ENCODE results near the gene CTNNA1.

DNA sequence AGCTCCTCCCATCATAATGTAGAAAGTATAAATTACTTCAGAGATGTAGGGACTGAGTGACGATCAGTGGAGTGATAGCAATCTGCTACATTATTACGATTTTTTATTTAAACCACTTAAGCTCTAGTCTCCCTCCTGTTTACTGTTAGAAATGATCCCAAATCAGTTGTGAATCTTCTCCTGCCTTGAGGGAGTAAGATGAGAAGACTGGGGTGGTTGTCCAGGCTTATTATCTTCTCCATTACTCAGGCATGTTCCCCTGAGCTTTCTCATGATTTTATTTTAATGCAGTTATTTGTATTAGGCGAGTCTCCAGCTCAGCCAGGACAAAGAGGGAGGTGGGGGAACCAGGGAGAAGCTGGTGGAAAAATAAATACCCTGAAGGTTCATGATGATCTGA is 48.2 kb upstream of the CTNNA1 start:
- TF ChIP-seq, protein P1, sequence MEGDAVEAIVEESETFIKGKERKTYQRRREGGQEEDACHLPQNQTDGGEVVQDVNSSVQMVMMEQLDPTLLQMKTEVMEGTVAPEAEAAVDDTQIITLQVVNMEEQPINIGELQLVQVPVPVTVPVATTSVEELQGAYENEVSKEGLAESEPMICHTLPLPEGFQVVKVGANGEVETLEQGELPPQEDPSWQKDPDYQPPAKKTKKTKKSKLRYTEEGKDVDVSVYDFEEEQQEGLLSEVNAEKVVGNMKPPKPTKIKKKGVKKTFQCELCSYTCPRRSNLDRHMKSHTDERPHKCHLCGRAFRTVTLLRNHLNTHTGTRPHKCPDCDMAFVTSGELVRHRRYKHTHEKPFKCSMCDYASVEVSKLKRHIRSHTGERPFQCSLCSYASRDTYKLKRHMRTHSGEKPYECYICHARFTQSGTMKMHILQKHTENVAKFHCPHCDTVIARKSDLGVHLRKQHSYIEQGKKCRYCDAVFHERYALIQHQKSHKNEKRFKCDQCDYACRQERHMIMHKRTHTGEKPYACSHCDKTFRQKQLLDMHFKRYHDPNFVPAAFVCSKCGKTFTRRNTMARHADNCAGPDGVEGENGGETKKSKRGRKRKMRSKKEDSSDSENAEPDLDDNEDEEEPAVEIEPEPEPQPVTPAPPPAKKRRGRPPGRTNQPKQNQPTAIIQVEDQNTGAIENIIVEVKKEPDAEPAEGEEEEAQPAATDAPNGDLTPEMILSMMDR (IDR thresholded peaks at IDR 0.05), result no peak
- TF ChIP-seq POLR2A (IDR thresholded peaks at IDR 0.05), result no peak

Data from lower leg skin (tissue), 3 donors.